LHCN-M2 (cell line): ENCODE results near the gene FAM174B. TPM values are rescaled to one million over a fixed set of nuclear protein-coding genes. Genes with fewer than 3 reads are reported as not detected.

Source experiments
- DNase-seq: peaks from one replicate; pipeline ENCODE4 v3.0.0-alpha.2; 2012; ENCODE audit warnings: low read depth
- total RNA-seq: library from RNA; depleted of rRNA; stranded (reverse); fragments of >200 nt; gene quantifications from 2 replicates; pipeline ENCODE4 v1.2.3, GENCODE V29; 2014; rRNA removed

FAM174B gene
- total RNA-seq, 1 experiment from 2014 or later = 14.8 TPM

GRCh38 chr15:92574161-92574560, 81.4 kb downstream of the FAM174B start:
- no peak for DNase-seq

DNA sequence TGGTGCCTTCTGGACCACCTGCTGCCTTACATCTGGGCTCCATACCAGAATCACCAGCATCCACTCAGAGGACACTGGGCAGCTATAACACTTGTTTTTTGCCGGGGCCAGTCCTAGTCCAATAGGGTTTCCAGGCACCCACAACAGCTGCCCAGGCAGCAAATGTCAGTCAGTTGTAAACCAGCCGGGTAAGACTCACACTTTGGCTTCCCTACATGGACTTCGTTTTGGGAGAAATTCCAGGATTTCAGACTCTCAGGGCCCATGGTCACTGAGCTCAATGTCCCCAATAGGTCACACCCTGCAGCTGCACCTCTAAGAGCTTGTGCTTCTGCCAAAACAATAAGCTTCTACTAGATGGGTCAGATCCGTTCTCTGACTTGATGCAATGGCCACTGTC, 83.8 kb downstream of the FAM174B start:
- peak; percentile 38 for DNase-seq

- peak; percentile 3 for DNase-seq
These were observed 85.2 kb downstream of the FAM174B start for GRCh38 chr15:92570391-92570790.

DNA sequence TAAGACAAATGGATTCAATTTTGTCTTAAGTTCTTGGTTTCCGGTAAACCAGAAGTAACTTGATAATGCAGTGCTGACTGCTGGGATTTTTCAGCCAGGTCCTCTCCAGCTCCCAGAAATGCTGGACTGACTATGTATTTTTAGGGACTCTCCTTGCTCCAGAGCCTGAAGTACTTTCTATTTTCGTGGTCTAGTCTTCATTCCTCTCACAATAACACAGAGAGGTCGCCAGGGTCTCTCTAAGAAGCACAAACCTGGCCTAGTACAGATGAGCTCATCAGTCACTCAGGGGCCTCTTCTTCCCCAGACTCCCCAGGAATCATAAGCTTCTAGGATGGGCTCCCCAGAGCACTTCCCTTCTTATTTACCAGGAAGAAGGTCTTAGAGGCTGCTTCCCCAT, 85.8 kb downstream of the FAM174B start:
- DNase-seq = no peak

Other genes starting within 250 kb of the FAM174B start
- gene CHD2, start 244.5 kb upstream of the FAM174B start, total RNA-seq = 28.6 and 36.0 TPM in 2 replicates